ENCODE results near the gene DDAH2. TPM values are rescaled to one million over a fixed set of nuclear protein-coding genes. Genes with fewer than 3 reads are reported as not detected.

The DDAH2 gene
- total RNA-seq, 2 donors from 2014 or later = 92.1 to 98.7 TPM

DNA sequence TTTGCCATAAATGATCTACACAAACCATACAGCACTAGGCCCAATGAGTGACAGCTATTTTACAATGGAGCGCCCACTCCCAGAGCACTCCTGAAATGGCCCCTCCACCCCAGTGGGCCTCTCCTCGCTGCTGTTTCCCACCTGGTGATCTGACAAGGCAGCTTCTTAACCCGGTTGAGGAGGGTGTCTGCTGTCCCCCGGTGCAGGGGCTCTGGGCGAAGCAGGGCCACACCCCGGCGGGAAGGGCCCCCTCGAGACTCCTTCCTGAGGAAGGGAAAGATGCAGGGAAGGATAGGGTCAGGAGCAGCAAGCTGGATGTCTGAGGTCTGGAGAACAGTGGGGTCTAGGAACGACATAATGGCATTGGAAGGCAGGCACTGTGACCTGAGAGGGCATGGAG lies 36.2 kb downstream of the DDAH2 start:
- Histone ChIP-seq H3K9ac (ENCODE audit: low read depth in 2 of 2, low read length in 2 of 2) (no peak overlapping the region), H3K27ac (no peak overlapping the region), H3K27me3 (no peaks in the 10 kb centered on the region), H3K4me1 (no peaks in the 10 kb centered on the region), H3K4me3 (no peak overlapping the region), H3K9me3 (no peaks in the 10 kb centered on the region), H3K36me3 (peaks cover 10% of the 10 kb centered on the region)
- intact Hi-C loops (cut with DNase I) = no loop called here
- TF ChIP-seq, protein P1, sequence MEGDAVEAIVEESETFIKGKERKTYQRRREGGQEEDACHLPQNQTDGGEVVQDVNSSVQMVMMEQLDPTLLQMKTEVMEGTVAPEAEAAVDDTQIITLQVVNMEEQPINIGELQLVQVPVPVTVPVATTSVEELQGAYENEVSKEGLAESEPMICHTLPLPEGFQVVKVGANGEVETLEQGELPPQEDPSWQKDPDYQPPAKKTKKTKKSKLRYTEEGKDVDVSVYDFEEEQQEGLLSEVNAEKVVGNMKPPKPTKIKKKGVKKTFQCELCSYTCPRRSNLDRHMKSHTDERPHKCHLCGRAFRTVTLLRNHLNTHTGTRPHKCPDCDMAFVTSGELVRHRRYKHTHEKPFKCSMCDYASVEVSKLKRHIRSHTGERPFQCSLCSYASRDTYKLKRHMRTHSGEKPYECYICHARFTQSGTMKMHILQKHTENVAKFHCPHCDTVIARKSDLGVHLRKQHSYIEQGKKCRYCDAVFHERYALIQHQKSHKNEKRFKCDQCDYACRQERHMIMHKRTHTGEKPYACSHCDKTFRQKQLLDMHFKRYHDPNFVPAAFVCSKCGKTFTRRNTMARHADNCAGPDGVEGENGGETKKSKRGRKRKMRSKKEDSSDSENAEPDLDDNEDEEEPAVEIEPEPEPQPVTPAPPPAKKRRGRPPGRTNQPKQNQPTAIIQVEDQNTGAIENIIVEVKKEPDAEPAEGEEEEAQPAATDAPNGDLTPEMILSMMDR (IDR thresholded peaks at IDR 0.05) = no peak
- DNase-seq = no peak

DNA sequence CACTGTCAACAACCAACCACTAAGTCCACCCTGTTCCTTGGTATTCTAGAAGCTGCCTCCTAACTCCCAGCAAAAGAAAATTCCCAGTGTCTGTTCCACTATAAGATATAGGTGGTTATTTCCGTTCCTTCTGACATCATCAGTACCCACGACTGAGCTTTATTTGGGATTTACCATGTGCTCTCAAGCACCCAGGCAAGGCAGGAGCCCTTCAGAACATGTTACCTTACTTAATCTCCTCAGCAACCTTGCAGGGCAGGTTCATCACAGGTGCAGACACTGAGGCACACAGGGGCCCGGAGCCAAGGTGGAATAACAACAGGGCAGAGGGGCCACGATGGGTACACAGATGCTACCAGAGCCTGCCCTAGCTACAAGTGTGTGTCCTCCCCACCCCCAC lies 36.7 kb downstream of the DDAH2 start:
- H3K27ac ChIP-seq = no peak overlapping the region
- no peaks in the 10 kb centered on the region for H3K27me3 ChIP-seq
- TF ChIP-seq, protein P1 (IDR thresholded peaks at IDR 0.05) = no peak
- H3K9me3 ChIP-seq = no peaks in the 10 kb centered on the region
- no peak overlapping the region for H3K4me3 ChIP-seq
- intact Hi-C loops (cut with DNase I) = no loop called here
- DNase-seq = no peak
- no peak overlapping the region for H3K9ac ChIP-seq (ENCODE audit: low read depth in 2 of 2, low read length in 2 of 2)
- H3K4me1 ChIP-seq = no peaks in the 10 kb centered on the region
- peaks cover 10% of the 10 kb centered on the region for H3K36me3 ChIP-seq

DNA sequence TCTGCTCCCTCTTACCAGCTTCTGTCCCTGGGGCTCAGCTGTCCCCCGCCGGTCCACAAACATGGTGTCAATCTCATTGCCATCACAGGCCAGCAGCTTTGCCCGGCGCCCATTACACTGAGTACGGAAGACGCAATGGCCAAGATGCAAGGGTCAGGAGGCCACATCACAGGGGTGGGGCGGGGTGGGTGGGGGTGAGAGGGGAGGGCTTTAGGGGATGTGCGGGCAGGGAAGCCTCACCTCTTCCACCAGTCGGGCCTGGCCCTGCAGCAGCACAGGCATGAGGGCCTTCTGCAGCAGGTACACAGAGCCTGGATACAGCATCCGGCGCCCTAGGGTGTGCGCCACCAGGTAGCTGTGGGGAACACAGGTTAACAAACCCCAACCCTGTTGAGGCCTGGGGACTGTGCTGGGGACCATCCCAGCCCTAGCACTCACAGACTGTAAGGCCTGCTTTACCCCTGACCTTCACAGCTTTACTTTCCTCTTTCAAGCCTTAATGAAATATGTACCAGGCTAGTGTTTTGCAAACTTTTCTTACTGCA lies 37.5 kb downstream of the DDAH2 start:
- peaks cover 10% of the 10 kb centered on the region for H3K36me3 ChIP-seq
- intact Hi-C loops (cut with DNase I) = no loop called here
- no peak overlapping the region for H3K27ac ChIP-seq

DNA sequence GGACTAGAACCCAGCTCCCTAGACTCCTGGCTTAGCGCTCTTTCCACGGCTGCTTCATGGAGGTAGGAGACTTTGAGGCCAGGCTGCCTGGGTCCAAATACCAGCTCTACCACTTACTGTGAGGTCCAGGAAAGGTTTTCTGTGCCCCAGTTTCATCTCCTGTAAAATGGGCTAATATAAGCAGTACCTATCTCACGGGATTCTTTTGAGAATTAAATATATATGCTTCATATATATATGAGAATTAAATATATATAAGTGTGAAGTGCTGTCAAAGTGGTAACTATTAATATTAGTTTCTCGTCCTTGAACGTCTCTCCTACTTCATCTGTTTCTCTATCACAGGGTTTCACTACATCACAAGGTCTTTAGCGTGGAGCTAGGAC lies 38.0 kb downstream of the DDAH2 start:
- H3K27me3 ChIP-seq = no peaks in the 10 kb centered on the region
- no peak overlapping the region for H3K9ac ChIP-seq (ENCODE audit: low read depth in 2 of 2, low read length in 2 of 2)
- H3K9me3 ChIP-seq = no peaks in the 10 kb centered on the region
- no peaks in the 10 kb centered on the region for H3K4me1 ChIP-seq
- H3K27ac ChIP-seq = peak overlapping the region; percentile 36
- no peak for DNase-seq
- no peak overlapping the region for H3K4me3 ChIP-seq
- TF ChIP-seq, protein P1 (IDR thresholded peaks at IDR 0.05) = no peak
- intact Hi-C loops (cut with DNase I) = no loop called here
- peaks cover 10% of the 10 kb centered on the region for H3K36me3 ChIP-seq

More for the DNA sequence above, 37.5 kb downstream of the DDAH2 start:
- Histone ChIP-seq H3K4me1 (no peaks in the 10 kb centered on the region), H3K9me3 (no peaks in the 10 kb centered on the region), H3K9ac (ENCODE audit: low read depth in 2 of 2, low read length in 2 of 2) (no peak overlapping the region), H3K27me3 (no peaks in the 10 kb centered on the region), H3K4me3 (no peak overlapping the region)
- TF ChIP-seq, protein P1 (IDR thresholded peaks at IDR 0.05) = no peak
- no peak for DNase-seq

DNA sequence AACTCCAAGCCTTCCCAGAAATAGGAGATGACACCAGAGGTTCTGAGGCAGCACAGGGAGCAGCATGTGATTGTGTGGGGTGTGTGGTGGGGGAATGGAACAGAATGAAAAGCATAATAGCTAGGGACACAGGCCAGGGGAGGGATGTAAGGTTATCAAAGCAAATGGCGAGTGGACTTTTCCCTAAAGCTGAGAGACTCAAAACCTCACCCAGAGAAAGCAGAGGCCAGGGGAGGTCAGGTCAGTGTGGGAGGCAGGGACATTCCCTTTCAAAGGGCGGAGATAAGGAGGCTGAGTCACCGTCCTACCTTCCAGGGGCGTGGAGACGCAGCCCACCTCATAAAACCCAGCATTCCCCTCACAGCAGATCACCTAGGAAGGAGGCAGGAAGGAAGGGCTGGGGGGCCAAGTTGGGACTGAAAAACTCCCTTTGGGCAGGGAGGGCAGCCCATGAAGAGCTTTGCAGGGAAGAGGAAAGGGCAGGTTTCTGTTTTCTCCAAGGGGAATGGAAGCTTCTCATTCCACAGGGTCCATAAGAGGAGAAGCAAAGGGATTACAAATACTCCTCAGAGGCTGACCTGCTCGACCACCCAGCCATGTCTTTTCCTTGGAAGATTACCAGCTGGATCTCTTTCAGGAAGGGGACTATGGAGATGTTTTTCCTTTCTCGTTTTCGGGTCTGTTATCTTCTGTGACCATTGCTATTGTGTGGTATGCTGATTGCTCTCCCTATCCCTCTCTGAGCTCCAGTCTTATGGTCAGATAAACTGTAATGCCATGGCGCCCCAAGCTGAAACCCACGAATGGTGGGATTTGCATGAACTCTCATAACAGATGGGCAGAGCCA lies 38.6 kb downstream of the DDAH2 start:
- TF ChIP-seq, protein P1 (IDR thresholded peaks at IDR 0.05) = no peak

More for the DNA sequence above, 38.6 kb downstream of the DDAH2 start:
- peak; percentile 55 for DNase-seq
- intact Hi-C loops (cut with DNase I) = no loop called here
- no peaks in the 10 kb centered on the region for H3K9me3 ChIP-seq
- H3K36me3 ChIP-seq = peaks cover 10% of the 10 kb centered on the region
- H3K4me1 ChIP-seq = no peaks in the 10 kb centered on the region
- H3K27ac ChIP-seq = peak overlapping the region; percentile 36
- no peaks in the 10 kb centered on the region for H3K27me3 ChIP-seq
- H3K9ac ChIP-seq (ENCODE audit: low read depth in 2 of 2, low read length in 2 of 2) = no peak overlapping the region
- no peak overlapping the region for H3K4me3 ChIP-seq

Measured in colonic mucosa (tissue), 4 donors.